Progenitor cell of endocrine pancreas (in vitro differentiated cells): ENCODE measurements around the gene STIM2. TPM values are rescaled to one million over a fixed set of nuclear protein-coding genes. Genes with fewer than 3 reads are reported as not detected.

ENCODE experiments used
- DNase-seq: peaks from one replicate; pipeline ENCODE4 v3.0.0; 2021; ENCODE audit warnings: low spot score; ENCODE audit not compliant: unreplicated experiment
- H3K27ac Mint-ChIP-seq: 2 replicates; pipeline ENCODE4 v1.8.0; 2021; ENCODE audit warnings: mild to moderate bottlenecking, moderate library complexity, mixed read lengths
- H3K27me3 Mint-ChIP-seq: 2 replicates; pipeline ENCODE4 v1.8.0; 2021; ENCODE audit warnings: mixed read lengths
- H3K36me3 Mint-ChIP-seq: 2 replicates; pipeline ENCODE4 v1.8.0; 2022; ENCODE audit warnings: mixed read lengths; ENCODE audit not compliant: insufficient read depth
- H3K4me1 Mint-ChIP-seq: 2 replicates; pipeline ENCODE4 v1.8.0; 2021; ENCODE audit warnings: low read depth, mixed read lengths
- H3K4me3 Mint-ChIP-seq: 2 replicates; pipeline ENCODE4 v1.8.0; 2021; ENCODE audit warnings: low read depth, mild to moderate bottlenecking, moderate library complexity, mixed read lengths
- H3K9me3 Mint-ChIP-seq: 2 replicates; pipeline ENCODE4 v1.8.0; 2021; ENCODE audit warnings: low read depth, mixed read lengths
- CTCF ChIP-seq: fragments of 200-600 bp; sonication (generic); IDR thresholded peaks from one replicate; pipeline ENCODE4 v1.5.0; 2021; ENCODE audit warnings: antibody characterized with exemption, mild to moderate bottlenecking; ENCODE audit not compliant: unreplicated experiment
- total RNA-seq: library from RNA; stranded (reverse); gene quantifications from 2 replicates; pipeline ENCODE4 v1.2.1, GENCODE V29; 2021

STIM2 gene
- total RNA-seq, 1 donor from 2014 or later: 48.7 TPM

DNA sequence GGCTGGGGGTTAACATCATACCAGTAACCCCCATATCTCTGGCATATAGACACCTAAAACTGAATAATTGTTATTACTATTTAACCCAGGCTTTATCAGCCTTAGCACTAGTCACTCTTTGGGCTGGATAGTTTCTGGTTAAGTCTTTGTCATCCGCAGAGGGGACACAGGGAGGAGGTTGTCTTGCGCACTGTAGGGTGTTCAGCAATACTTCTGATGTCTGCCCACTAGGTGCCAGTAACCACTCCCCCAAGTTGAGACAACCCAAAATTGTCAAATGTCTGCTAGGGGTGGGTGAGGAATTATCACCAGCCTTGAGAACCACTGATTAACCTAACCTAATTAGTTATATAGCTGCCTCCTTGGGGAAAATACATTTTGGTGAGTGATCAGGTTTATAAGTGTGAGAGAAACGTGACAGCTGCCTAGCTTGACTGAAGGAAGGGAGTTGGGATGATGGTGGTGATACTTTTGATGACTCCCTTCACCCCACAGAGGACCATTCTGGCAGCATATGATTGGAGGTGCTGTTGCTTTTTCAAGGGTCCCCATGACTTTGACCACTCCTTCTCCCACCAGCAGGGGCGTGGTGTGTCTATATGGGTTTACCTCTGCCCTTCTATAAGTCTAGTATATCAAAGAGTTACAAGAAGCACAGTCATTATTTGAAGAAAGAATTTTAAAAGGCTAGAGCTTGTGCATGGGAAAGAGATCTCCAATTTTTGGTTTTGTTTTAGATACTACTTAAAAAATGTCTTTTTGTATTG lies 140.9 kb downstream of the STIM2 start:
- H3K4me3 Mint-ChIP-seq: no peak overlapping the region
- peaks cover 20% of the 10 kb centered on the region for H3K4me1 Mint-ChIP-seq
- H3K9me3 Mint-ChIP-seq: no peaks in the 10 kb centered on the region
- H3K36me3 Mint-ChIP-seq: no peaks in the 10 kb centered on the region
- TF ChIP-seq CTCF: no peak
- H3K27me3 Mint-ChIP-seq: no peaks in the 10 kb centered on the region
- H3K27ac Mint-ChIP-seq: no peak overlapping the region
- DNase-seq: no peak

- H3K9me3 Mint-ChIP-seq: no peaks in the 10 kb centered on the region
- no peaks in the 10 kb centered on the region for H3K27me3 Mint-ChIP-seq
- no peak overlapping the region for H3K4me3 Mint-ChIP-seq
- H3K4me1 Mint-ChIP-seq: peaks cover 20% of the 10 kb centered on the region
- H3K36me3 Mint-ChIP-seq: no peaks in the 10 kb centered on the region
- no peak for TF ChIP-seq CTCF
- no peak overlapping the region for H3K27ac Mint-ChIP-seq
- DNase-seq: no peak
These were observed 143.0 kb downstream of the STIM2 start for GRCh38 chr4:27003642-27004113.

GRCh38 chr4:27005501-27005900 lies 144.9 kb downstream of the STIM2 start:
- H3K27ac Mint-ChIP-seq: no peak overlapping the region
- peaks cover 20% of the 10 kb centered on the region for H3K4me1 Mint-ChIP-seq
- H3K36me3 Mint-ChIP-seq: no peaks in the 10 kb centered on the region
- no peak for DNase-seq
- H3K9me3 Mint-ChIP-seq: no peaks in the 10 kb centered on the region
- no peaks in the 10 kb centered on the region for H3K27me3 Mint-ChIP-seq
- H3K4me3 Mint-ChIP-seq: no peak overlapping the region
- TF ChIP-seq CTCF: no peak

DNA sequence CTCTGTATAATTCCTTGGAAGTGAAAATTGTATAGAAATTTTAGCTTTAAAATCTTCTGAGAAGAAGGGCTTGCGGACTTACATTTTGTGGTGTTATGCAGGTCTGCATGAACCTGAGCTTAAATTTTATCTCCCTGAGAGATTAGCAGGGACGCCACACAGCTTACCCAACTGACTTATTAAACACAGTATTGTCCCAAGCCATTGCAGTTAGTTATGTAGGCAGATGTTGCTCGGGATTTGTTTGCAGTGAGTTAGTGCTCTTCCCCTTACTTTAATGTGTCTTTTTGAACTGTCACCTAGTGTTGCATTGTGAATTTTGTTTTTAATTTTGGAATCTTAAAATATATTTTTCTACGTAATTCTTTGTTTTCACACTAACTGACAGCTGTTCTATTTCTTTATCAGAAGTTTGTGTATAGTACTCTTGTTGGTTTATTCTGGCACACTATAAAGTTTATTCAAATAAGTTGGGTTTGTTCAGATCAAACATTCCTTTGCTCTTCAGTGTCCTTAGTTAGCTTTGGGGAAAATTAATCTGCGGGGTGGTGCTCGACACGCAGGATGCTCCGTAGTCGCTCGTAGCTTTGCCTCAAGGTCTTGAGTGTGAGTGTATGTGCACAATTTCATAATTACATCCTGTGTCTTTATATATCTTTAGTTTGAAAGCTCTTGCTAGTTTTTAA lies 145.4 kb downstream of the STIM2 start:
- Mint-ChIP-seq H3K27ac (no peak overlapping the region), H3K27me3 (no peaks in the 10 kb centered on the region), H3K4me1 (peaks cover 20% of the 10 kb centered on the region), H3K9me3 (no peaks in the 10 kb centered on the region), H3K4me3 (no peak overlapping the region), H3K36me3 (no peaks in the 10 kb centered on the region)
- no peak for TF ChIP-seq CTCF
- no peak for DNase-seq

GRCh38 chr4:27006646-27007045 lies 146.0 kb downstream of the STIM2 start:
- Mint-ChIP-seq H3K4me1 (peaks cover 20% of the 10 kb centered on the region), H3K27ac (no peak overlapping the region), H3K27me3 (no peaks in the 10 kb centered on the region), H3K9me3 (no peaks in the 10 kb centered on the region), H3K36me3 (no peaks in the 10 kb centered on the region), H3K4me3 (no peak overlapping the region)
- no peak for TF ChIP-seq CTCF
- no peak for DNase-seq
